Mesendoderm (in vitro differentiated cells): Measurements from ENCODE around the gene KLHL5.

ENCODE experiments used
- DNase-seq: peaks from one replicate; pipeline ENCODE4 v3.0.0; 2013
- H2AK5ac ChIP-seq: 2 replicates; pipeline ENCODE4 v1.6.1; 2013; ENCODE audit warnings: low read length, inconsistent platforms
- H2BK120ac ChIP-seq: 2 replicates; pipeline ENCODE4 v1.6.1; 2013; ENCODE audit warnings: low read depth, mild to moderate bottlenecking, low read length, moderate library complexity, mixed read lengths
- H2BK15ac ChIP-seq: replicated peaks from 2 replicates; pipeline ENCODE4 v1.6.1; 2013; ENCODE audit warnings: low read depth, mild to moderate bottlenecking, moderate library complexity
- H2BK5ac ChIP-seq: 2 replicates; pipeline ENCODE4 v1.6.1; 2013; ENCODE audit warnings: low read length, inconsistent platforms
- H3K18ac ChIP-seq: 2 replicates; pipeline ENCODE4 v1.6.1; 2013; ENCODE audit warnings: mild to moderate bottlenecking, low read length, mixed read lengths
- H3K23ac ChIP-seq: one replicate; pipeline ENCODE4 v1.6.1; 2013; ENCODE audit warnings: low read length
- H3K27ac ChIP-seq: 2 replicates; pipeline ENCODE4 v1.5.1; 2013; ENCODE audit warnings: low read depth, mild to moderate bottlenecking, inconsistent platforms, low read length, moderate library complexity
- H3K27me3 ChIP-seq: 2 replicates; pipeline ENCODE4 v1.6.1; 2013; ENCODE audit warnings: low read length, control low read depth, mild to moderate bottlenecking, inconsistent platforms; ENCODE audit not compliant: insufficient read depth, poor library complexity
- H3K36me3 ChIP-seq: 2 replicates; pipeline ENCODE4 v1.6.1; 2013; ENCODE audit warnings: low read length, inconsistent platforms; ENCODE audit not compliant: control insufficient read depth, insufficient read depth
- H3K4ac ChIP-seq: one replicate; pipeline ENCODE4 v1.6.1; 2013; ENCODE audit warnings: low read depth, mild to moderate bottlenecking, low read length, moderate library complexity
- H3K4me1 ChIP-seq: 2 replicates; pipeline ENCODE4 v1.6.1; 2013; ENCODE audit warnings: low read depth, low read length, inconsistent platforms; ENCODE audit not compliant: control insufficient read depth
- H3K4me2 ChIP-seq: 2 replicates; pipeline ENCODE4 v1.6.1; 2013; ENCODE audit warnings: low read length
- H3K4me3 ChIP-seq: 2 replicates; pipeline ENCODE4 v1.5.1; 2013; ENCODE audit warnings: mild to moderate bottlenecking, low read length
- H3K56ac ChIP-seq: one replicate; pipeline ENCODE4 v1.6.1; 2013; ENCODE audit warnings: low read length
- H3K79me1 ChIP-seq: 2 replicates; pipeline ENCODE4 v1.6.1; 2013; ENCODE audit warnings: low read length, inconsistent platforms
- H3K79me2 ChIP-seq: 2 replicates; pipeline ENCODE4 v1.6.1; 2013; ENCODE audit warnings: mild to moderate bottlenecking, low read length; ENCODE audit not compliant: control insufficient read depth, insufficient read depth
- H3K9ac ChIP-seq: 2 replicates; pipeline ENCODE4 v1.6.1; 2013; ENCODE audit warnings: low read length, inconsistent platforms
- H4K5ac ChIP-seq: one replicate; pipeline ENCODE4 v1.6.1; 2013; ENCODE audit warnings: low read length
- H4K8ac ChIP-seq: one replicate; pipeline ENCODE4 v1.6.1; 2013; ENCODE audit warnings: low read depth, mild to moderate bottlenecking, control low read depth, low read length, moderate library complexity
- WGBS: extraction: QIAGEN DNeasy Blood & Tissue Kit; methylation state at CpG from one replicate; pipeline ENCODE4 v1.1.7; 2013; ENCODE audit warnings: low lambda C conversion rate, missing lambda C conversion rate; ENCODE audit not compliant: insufficient coverage; ENCODE audit errors: extremely low coverage; 5-methylcytosine and 5-hydroxymethylcytosine counted together

Gene KLHL5

GRCh38 chr4:39053983-39054382 lies 8.0 kb upstream of the KLHL5 start:
- Histone ChIP-seq H3K18ac (no peak overlapping the region), H3K23ac (no peak overlapping the region), H3K27ac (no peak overlapping the region), H3K27me3 (no peaks in the 10 kb centered on the region), H2BK120ac (no peak overlapping the region), H2AK5ac (no peak overlapping the region), H3K4me2 (no peak overlapping the region), H3K36me3 (no peaks in the 10 kb centered on the region), H2BK5ac (no peak overlapping the region), H3K9ac (no peak overlapping the region), H2BK15ac (no peak overlapping the region), H3K79me2 (no peaks in the 10 kb centered on the region), H3K4me3 (no peak overlapping the region), H3K4ac (no peak overlapping the region), H3K79me1 (peaks cover 2% of the 10 kb centered on the region), H4K5ac (no peak overlapping the region), H3K56ac (no peak overlapping the region), H3K4me1 (no peaks in the 10 kb centered on the region), H4K8ac (no peak overlapping the region)
- DNase-seq, result no peak
- WGBS, result no CpG with 5 or more reads among the region's 4 CpGs

- H3K18ac ChIP-seq, result no peak overlapping the region
- no peak overlapping the region for H3K4ac ChIP-seq
- H3K27ac ChIP-seq, result no peak overlapping the region
- no peaks in the 10 kb centered on the region for H3K27me3 ChIP-seq
- no peaks in the 10 kb centered on the region for H3K79me2 ChIP-seq
- H3K79me1 ChIP-seq, result peaks cover 2% of the 10 kb centered on the region
- WGBS, result no CpG with 5 or more reads among the region's 3 CpGs
- no peak overlapping the region for H2BK15ac ChIP-seq
- H4K5ac ChIP-seq, result no peak overlapping the region
- no peak overlapping the region for H3K9ac ChIP-seq
- no peak overlapping the region for H2BK120ac ChIP-seq
- no peaks in the 10 kb centered on the region for H3K36me3 ChIP-seq
- H2BK5ac ChIP-seq, result no peak overlapping the region
- no peak overlapping the region for H3K4me2 ChIP-seq
- H3K23ac ChIP-seq, result no peak overlapping the region
- H3K4me1 ChIP-seq, result no peaks in the 10 kb centered on the region
- no peak overlapping the region for H3K4me3 ChIP-seq
- H4K8ac ChIP-seq, result no peak overlapping the region
- H3K56ac ChIP-seq, result no peak overlapping the region
- no peak for DNase-seq
- no peak overlapping the region for H2AK5ac ChIP-seq
Observed at GRCh38 chr4:39054497-39054896, 7.5 kb upstream of the KLHL5 start.

GRCh38 chr4:39056023-39056422 lies 6.0 kb upstream of the KLHL5 start:
- Histone ChIP-seq H3K79me1 (peaks cover 4% of the 10 kb centered on the region), H3K23ac (no peak overlapping the region), H4K5ac (no peak overlapping the region), H2BK5ac (no peak overlapping the region), H2BK15ac (no peak overlapping the region), H3K79me2 (no peaks in the 10 kb centered on the region), H3K18ac (no peak overlapping the region), H3K27ac (no peak overlapping the region), H3K9ac (no peak overlapping the region), H3K56ac (no peak overlapping the region), H3K36me3 (no peaks in the 10 kb centered on the region), H3K4ac (no peak overlapping the region), H3K4me3 (no peak overlapping the region), H2BK120ac (no peak overlapping the region), H2AK5ac (no peak overlapping the region), H3K4me1 (no peaks in the 10 kb centered on the region), H3K4me2 (no peak overlapping the region), H4K8ac (no peak overlapping the region), H3K27me3 (no peaks in the 10 kb centered on the region)
- DNase-seq, result no peak
- no CpG with 5 or more reads among the region's 5 CpGs for WGBS

GRCh38 chr4:39061457-39061856 lies 575 bp upstream of the KLHL5 start:
- no peak overlapping the region for H3K4me2 ChIP-seq
- H3K27ac ChIP-seq, result no peak overlapping the region
- WGBS, result no CpG with 5 or more reads among the region's 1 CpG
- H4K5ac ChIP-seq, result no peak overlapping the region
- H3K79me2 ChIP-seq, result no peaks in the 10 kb centered on the region
- no peaks in the 10 kb centered on the region for H3K27me3 ChIP-seq
- no peak overlapping the region for H3K4ac ChIP-seq
- no peak overlapping the region for H3K56ac ChIP-seq
- no peak overlapping the region for H3K18ac ChIP-seq
- no peak overlapping the region for H2BK15ac ChIP-seq
- no peak overlapping the region for H2BK5ac ChIP-seq
- H3K23ac ChIP-seq, result no peak overlapping the region
- H3K36me3 ChIP-seq, result no peaks in the 10 kb centered on the region
- H3K4me3 ChIP-seq, result no peak overlapping the region
- H3K79me1 ChIP-seq, result peaks cover 2% of the 10 kb centered on the region
- H3K4me1 ChIP-seq, result no peaks in the 10 kb centered on the region
- no peak overlapping the region for H2AK5ac ChIP-seq
- no peak overlapping the region for H4K8ac ChIP-seq
- no peak overlapping the region for H3K9ac ChIP-seq
- H2BK120ac ChIP-seq, result no peak overlapping the region
- peak; percentile 2 for DNase-seq

GRCh38 chr4:39062770-39063097 lies 702 bp downstream of the KLHL5 start:
- Histone ChIP-seq H3K36me3 (no peaks in the 10 kb centered on the region), H3K4ac (no peak overlapping the region), H2BK120ac (no peak overlapping the region), H2AK5ac (no peak overlapping the region), H3K9ac (no peak overlapping the region), H3K56ac (no peak overlapping the region), H3K4me1 (no peaks in the 10 kb centered on the region), H3K4me2 (no peak overlapping the region), H4K8ac (no peak overlapping the region), H3K18ac (no peak overlapping the region), H3K27ac (no peak overlapping the region), H3K79me2 (no peaks in the 10 kb centered on the region), H4K5ac (no peak overlapping the region), H3K27me3 (no peaks in the 10 kb centered on the region), H2BK5ac (no peak overlapping the region), H3K23ac (no peak overlapping the region), H2BK15ac (no peak overlapping the region), H3K4me3 (no peak overlapping the region), H3K79me1 (peaks cover 2% of the 10 kb centered on the region)
- no peak for DNase-seq
- no CpG with 5 or more reads among the region's 4 CpGs for WGBS

- no peak overlapping the region for H3K23ac ChIP-seq
- H2AK5ac ChIP-seq, result no peak overlapping the region
- no peak overlapping the region for H3K4me2 ChIP-seq
- H2BK15ac ChIP-seq, result no peak overlapping the region
- no peak overlapping the region for H2BK5ac ChIP-seq
- no peak overlapping the region for H3K18ac ChIP-seq
- no peak overlapping the region for H3K4ac ChIP-seq
- H3K79me2 ChIP-seq, result no peaks in the 10 kb centered on the region
- no peak overlapping the region for H4K5ac ChIP-seq
- no peak overlapping the region for H3K4me3 ChIP-seq
- no peak overlapping the region for H2BK120ac ChIP-seq
- H3K56ac ChIP-seq, result no peak overlapping the region
- no peaks in the 10 kb centered on the region for H3K4me1 ChIP-seq
- no peak overlapping the region for H3K27ac ChIP-seq
- no peaks in the 10 kb centered on the region for H3K36me3 ChIP-seq
- peaks cover 2% of the 10 kb centered on the region for H3K79me1 ChIP-seq
- no peak overlapping the region for H3K9ac ChIP-seq
- no peak overlapping the region for H4K8ac ChIP-seq
- peak; percentile 46 for DNase-seq
- no peaks in the 10 kb centered on the region for H3K27me3 ChIP-seq
Observed at GRCh38 chr4:39063430-39063829, 1.4 kb downstream of the KLHL5 start.
